Raji (cell line): ENCODE results near the gene STEAP4.

ENCODE experiments used
- POLR2A ChIP-seq: IDR thresholded peaks from 2 replicates; pipeline ENCODE4 v1.6.1; 2011; ENCODE audit warnings: low read depth, low read length, control low read depth; ENCODE audit not compliant: insufficient read depth

Gene STEAP4

DNA sequence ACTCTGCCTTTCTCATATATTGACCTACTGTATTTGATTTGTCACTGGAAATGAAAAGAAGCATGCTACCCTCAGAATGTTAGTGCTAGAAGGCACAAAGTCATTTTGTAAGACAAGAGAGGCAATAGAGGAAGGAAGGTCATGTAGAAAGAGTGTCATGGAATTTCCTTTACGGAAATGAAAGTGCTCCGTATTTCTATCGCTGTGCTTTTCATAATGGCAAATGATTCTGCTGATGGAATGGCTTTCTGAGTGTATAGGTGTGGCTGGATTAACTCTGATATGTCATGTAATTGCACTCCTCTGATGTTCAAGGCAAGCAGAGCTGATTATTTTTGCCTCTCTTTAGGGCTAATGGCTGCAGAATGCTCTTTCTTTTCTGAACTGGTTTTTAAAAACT is 15.5 kb upstream of the STEAP4 start:
- TF ChIP-seq POLR2A: no peak

DNA sequence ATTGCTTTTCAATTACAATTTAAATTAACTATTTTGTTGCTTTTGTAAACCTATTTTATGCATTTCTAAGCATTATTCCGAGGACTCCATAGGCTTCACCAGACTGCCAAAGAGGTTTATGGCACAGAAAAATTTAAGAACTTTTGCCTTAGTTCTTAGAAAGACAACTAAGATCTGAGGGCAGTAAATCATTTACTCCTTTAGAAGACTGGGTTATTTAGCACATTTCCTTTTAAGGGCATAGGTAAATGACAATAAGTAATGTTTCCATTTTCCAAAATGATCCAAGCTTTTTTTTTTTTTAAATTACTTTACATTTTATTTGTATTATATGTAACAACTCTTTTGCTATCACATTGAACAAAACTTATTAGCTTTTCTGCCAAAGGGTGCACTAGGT is 15.0 kb upstream of the STEAP4 start:
- TF ChIP-seq POLR2A: no peak

DNA sequence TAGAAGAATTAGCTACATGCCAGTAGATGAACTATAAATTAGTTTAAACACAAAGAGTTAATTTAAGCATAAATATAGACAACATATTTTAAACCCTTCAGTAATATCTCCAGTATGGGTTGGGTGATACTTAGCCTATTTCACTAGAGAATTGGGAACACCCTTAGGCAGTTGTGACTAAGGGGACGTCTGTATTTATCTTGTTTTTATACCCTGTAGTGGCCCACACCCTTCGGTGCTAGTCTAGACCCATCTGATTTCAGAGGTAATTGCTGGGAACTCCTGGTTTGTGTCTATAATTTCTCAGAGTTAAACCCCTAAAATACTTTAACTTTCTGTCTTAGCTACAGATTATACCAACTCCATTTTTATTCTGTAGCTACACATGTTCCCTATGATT is 11.5 kb upstream of the STEAP4 start:
- no peak for TF ChIP-seq POLR2A

DNA sequence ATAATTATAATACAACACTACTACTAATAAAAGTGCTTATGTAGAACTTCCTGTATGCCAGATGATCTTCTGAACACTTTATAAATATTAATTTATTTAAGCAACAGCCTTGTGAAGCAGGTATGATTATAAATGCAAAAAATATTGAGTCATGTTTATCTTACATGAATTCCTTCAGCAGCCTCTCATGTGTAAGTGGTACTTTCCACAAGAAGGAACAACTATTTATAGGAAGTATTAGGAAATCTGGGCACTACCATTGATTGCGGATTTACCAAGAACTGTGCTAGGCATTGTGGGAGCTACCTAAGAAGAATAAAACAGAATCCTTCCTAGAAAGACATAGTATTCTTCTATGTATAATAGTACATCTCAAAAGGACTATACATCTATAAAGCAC is 10.7 kb upstream of the STEAP4 start:
- no peak for TF ChIP-seq POLR2A

DNA sequence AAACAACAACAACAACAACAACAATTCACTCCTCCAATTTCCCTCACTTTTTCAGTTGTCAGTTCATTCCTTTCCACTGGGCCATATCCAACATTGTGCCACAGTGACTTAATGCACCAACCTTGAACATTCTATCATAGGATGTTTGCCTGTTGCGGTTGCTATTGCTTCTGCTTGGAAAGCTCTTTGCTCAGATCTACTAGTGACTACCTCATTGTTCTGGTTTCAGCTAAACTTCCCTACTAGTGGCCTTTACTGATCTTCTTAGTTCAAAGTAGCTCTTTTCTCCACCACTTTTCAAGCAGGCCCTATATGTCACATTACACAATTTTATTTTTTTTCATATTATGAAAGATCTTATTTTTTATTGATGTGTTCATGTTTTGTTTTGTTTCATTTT is 9.8 kb upstream of the STEAP4 start:
- TF ChIP-seq POLR2A: no peak

DNA sequence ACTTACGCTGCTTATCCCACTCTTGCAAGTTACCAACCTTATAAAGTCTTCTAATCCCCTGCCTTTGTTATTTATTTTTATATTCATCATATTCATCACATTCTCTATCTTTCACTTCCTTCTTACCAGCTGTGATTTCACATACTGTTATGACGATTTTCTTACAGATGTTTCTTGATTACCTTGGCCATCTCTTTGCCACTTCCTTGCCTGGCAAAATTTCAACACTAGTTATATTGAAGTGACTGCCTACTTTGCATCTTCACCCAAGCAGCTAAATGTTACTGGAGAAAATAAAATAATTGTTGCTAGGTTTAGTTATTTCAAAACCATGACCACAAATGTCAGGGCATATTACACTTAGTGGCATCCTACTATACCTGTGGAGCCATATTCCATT is 8.8 kb upstream of the STEAP4 start:
- TF ChIP-seq POLR2A: no peak

DNA sequence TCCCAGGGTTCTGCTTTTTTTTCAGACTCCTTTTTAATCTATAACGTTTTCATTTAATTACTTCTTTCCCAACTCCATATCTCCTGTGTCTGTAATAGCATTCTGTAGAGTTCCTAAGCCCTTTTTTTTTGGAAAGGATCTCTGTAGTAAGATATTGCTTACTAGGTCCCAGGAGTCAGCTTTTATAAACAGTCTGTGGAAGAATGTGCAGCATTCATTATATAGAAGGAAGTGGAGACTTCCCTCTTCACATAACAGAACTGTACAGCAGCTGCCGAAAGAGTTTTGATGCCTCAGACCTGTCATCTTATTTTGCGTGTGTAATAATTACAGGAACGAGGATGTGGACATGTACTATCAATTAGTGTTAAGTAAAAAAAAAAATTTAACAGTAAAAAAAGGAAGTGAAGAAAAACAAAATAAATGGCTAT is 7.4 kb upstream of the STEAP4 start:
- no peak for TF ChIP-seq POLR2A

DNA sequence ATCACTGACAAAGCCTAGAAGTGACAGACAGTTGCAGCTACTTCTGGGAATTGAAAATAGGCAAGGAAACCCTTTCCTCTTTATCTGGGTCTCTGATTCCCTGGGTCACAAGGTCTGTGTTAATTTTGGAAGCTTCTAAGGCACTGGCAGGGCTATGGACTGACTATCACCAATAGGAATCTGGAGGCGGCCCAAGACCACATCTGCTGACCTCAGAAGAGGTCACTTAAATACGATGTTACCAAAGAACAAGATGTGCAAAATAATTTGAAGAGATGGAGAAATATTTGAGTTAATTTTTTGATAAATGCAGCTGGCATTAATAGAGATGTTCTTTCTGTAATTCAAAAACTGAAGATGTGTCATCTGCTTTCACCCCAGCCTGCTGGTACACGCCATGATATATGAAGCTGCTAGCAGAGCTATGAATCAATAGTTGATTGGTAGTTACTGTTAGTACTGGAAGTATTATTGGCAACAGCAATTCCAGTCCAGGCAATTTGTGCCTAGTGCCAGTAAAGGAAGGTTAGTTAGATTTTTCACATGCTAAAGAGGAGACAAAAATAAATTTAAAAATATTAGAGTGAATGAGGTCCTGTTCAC is 5.5 kb upstream of the STEAP4 start:
- no peak for TF ChIP-seq POLR2A

DNA sequence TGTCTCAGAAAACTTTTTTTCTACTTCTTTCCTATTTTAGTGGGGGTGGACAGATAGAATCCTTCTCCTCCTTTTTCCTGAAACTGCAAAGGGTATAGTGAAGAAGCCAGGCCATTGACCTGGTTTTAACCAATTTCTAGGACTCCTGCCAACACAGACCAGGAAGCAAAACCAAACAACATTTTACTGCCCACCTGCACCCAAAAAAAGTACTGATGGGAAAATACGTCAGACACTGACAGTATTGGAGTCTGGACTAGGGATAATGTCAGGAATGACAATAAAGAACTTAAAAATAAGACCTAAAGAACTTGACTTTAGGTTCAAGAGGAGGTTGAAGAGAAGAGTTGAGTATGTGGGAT is 5.0 kb upstream of the STEAP4 start:
- no peak for TF ChIP-seq POLR2A

DNA sequence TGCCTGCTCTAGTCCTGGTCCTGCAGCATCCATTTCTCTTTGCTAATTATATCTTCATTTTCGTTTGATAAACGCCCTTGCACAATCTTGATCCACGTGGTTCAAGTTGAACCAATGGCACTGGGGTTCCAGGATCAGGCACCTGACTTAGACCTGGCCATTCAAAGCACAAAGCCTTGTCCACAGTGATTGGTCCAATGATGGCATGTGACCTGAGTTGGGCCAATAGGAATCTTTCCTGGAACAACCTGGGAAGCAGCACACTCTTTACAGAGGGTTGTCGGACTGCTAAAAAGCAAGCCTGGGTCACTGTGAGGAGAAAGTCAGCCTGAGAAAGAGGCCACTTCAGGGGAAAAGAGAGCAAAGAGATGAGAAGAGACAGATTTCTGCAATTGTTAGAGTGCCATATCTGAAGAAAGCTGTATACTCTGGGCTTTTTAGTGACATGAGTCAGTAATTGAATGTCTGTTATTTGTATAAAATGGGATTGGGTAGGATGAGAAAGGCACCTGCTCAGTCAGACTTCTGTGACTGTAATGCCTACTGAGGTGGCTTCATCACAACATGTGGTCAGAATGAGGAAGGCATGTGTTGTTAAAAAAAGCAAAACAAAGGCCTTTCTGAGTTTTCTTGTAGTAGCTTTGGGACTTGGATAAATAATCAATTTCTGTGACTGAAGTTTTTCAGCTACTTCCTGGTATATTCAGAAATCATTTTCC is 4.4 kb upstream of the STEAP4 start:
- no peak for TF ChIP-seq POLR2A

DNA sequence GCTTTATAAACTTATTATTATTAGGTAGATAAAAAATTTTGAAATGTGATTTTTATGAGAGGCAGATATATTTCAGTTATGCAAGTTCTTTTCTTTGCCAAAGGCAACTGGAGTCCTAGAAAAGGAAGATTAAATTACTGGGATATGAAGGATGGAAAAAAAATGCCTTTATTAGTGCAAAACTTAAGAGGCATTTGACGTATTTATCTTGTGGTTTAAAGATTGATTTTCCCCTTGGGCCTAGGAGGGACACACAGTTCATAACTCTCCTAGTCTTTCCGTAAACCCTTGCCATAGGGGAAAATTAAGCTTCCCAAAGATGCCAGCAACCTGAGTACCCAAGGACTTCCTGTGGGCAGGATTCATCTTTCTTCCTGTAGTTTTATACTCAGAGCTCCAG is 3.1 kb upstream of the STEAP4 start:
- TF ChIP-seq POLR2A: no peak

DNA sequence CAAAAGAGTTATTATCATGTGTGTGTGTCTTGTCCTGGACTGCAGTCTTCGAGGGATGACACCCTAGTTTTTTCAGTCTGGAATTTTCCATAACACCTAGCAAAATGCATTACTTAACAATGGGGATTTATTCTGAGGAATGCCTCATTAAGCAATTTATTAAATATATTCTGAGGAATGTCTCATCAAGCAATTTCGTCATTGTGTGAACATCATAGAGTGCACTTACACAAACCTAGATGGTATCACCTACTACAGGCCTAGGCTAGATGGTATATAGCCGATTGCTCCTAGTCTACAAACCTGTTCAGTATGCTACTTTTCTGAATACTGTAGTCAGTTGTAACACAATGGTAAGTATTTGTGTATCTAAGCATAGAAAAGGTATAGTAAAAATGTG is 1.1 kb upstream of the STEAP4 start:
- TF ChIP-seq POLR2A: no peak

DNA sequence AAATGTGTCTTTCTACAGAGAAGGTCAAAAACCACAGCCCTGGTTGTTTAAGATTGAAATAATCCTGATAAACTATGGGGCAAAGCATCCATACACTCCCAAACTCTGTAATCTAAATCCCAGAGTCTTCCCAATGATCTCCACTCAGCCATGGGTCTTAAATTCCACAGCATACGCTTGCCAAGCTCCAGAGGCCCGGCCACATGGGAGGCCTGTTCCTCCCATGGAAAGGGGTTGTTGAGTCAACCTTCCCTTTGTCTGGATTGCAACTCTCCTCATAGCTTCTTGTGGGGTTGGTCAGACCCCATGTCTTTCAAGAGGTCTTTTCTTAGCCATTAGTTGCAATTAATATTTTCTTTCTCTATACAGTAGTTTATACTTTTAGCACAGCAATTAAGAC is 718 bp upstream of the STEAP4 start:
- TF ChIP-seq POLR2A: no peak

DNA sequence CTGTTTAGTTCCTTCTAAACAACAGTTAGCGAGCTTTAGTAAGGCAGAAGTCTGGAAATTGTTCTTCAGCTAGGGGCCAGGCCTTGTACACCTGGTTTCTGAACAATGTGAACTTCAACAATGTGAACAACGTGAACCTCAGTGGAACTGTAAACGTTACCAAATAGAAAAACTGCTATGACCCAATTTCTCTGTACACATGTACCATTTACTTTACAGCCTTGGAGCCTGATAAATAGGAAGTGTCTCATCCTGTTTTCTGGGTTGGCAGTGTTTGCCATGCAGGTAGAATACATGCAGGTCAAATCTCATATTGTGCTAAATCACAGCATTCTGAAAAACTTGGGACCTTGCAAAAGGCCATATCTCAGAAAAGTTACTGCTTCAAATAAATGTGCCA is 1.6 kb downstream of the STEAP4 start:
- TF ChIP-seq POLR2A: no peak

DNA sequence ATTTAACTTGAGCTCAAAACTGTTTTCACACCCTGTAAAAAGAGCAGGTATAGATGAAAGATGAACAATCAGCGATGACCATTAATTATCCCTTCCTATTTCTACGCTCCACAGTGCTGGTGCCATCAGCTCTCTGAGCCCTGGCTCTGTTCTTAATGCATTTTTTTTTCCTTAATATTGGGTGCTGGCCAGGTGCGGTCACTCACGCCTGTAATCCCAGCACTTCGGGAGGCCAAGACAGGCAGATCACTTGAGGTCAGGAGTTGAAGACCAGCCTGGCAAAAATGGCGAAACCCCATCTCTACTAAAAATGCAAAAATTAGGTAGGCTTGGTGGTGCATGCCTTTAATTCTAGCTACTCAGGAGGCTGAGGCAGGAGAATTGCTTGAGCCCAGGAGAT is 4.2 kb downstream of the STEAP4 start:
- TF ChIP-seq POLR2A: no peak

DNA sequence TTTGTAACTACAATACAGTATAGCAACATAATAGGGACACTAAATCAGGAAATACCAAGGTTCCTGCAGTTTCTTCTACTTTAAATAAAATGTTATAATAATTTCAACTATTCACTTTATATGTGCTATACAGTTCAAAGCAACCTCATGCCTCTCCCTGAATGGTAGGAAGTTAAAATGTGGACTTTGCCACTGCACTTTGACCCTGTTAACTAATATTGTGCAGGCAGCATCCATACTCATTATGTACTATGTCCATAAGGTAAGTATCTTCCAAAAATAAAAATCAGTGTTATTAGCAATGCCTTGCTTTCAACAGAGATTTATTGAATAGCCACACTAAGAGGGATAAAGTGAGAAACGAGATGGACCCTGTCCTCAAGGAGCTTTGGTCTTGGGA is 4.8 kb downstream of the STEAP4 start:
- no peak for TF ChIP-seq POLR2A

DNA sequence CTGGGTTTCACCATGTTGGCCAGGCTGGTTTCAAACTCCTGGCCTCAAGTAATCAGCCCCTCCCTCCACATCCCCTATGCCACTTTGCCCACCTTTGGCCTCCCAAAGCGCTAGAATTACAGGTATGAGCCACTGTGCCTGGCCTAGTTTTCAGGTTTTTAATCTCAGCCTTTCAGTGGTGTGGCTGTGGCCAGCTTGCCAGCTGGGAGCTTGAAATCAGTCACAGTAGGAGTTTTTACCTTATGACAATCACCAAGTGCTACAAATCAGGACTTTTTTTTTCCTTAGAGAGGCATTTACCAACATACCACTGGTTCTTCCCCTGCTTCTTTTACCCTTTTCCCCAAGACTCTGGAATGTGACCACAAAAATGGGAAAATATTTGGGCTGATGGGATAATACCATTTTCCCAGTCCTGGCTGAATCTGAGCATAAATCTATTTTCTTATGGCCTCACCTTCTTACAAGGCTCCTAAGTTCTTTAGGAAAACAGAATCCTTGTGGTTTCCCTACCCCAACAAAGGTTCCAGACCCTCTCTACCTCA is 6.2 kb downstream of the STEAP4 start:
- TF ChIP-seq POLR2A: no peak
